C4-2B (cell line): ENCODE data around the gene IRF2BP2.

Experiments
- H3K27ac ChIP-seq: fragments of 450-650 bp; 2 replicates; pipeline ENCODE4 v1.5.1; 2017
- CTCF ChIP-seq: fragments of 450-650 bp; conservative IDR thresholded peaks from 2 replicates; pipeline ENCODE4 v1.5.1; 2017; ENCODE audit warnings: mild to moderate bottlenecking
- ZFX ChIP-seq: fragments of 450-650 bp; IDR thresholded peaks from 2 replicates; pipeline ENCODE4 v1.6.1; 2017

The IRF2BP2 gene

GRCh38 chr1:234611847-234612351 is 1.9 kb upstream of the IRF2BP2 start:
- TF ChIP-seq CTCF (no peak), ZFX (no peak)

GRCh38 chr1:234611225-234611846 is 1.4 kb upstream of the IRF2BP2 start:
- TF ChIP-seq CTCF (peak; percentile 3; the same call in 1 of the 2 replicates), ZFX (no peak)
- peak overlapping the region; percentile 98 for H3K27ac ChIP-seq

More at GRCh38 chr1:234611847-234612351, 1.9 kb upstream of the IRF2BP2 start:
- H3K27ac ChIP-seq = peak overlapping the region; percentile 98

- TF ChIP-seq ZFX = no peak
- TF ChIP-seq CTCF = no peak; the same call in 1 of the 2 replicates
Measured at GRCh38 chr1:234610666-234611224, 767 bp upstream of the IRF2BP2 start.

GRCh38 chr1:234609691-234610042 is 311 bp downstream of the IRF2BP2 start:
- H3K27ac ChIP-seq = peak overlapping the region; percentile 98
- TF ChIP-seq CTCF (no peak), ZFX (no peak)

More at GRCh38 chr1:234610666-234611224, 767 bp upstream of the IRF2BP2 start:
- peak overlapping the region; percentile 98 for H3K27ac ChIP-seq

- peak overlapping the region; percentile 98 for H3K27ac ChIP-seq
- peak; percentile 76 for TF ChIP-seq ZFX
- TF ChIP-seq CTCF = no peak; the same call in 1 of the 2 replicates
Measured at GRCh38 chr1:234608911-234609690, 877 bp downstream of the IRF2BP2 start.

- TF ChIP-seq ZFX = no peak
- TF ChIP-seq CTCF = peak; percentile 12; the same call in 1 of the 2 replicates
- H3K27ac ChIP-seq = peak overlapping the region; percentile 98
Measured at GRCh38 chr1:234608025-234608910, 1.7 kb downstream of the IRF2BP2 start.
